PC-3 (cell line): Measurements from ENCODE around the gene LRWD1. TPM values are rescaled to one million over a fixed set of nuclear protein-coding genes. Genes with fewer than 3 reads are reported as not detected.
A peak's percentile ranks its signal among the peaks of the same experiment; 100 is the strongest.

Source experiments
- ATAC-seq: fragments of 200-7000 bp; cut with Tn5 transposase; 2 replicates; pipeline ENCODE4 v1.9.1; 2020; ENCODE audit warnings: mild to moderate bottlenecking, moderate library complexity
- BruUV-seq: library from RNA; stranded (reverse); fragments of 400-500 nt; replicated peaks from 2 replicates; lab custom pipeline; 2021; lab: Mats Ljungman, UMichigan
- CTCF ChIA-PET: fragments of 300-600 bp; sonication (Branson Sonifier 250); formaldehyde crosslinking; loops from one replicate; lab custom pipeline; 2022; ENCODE audit warnings: antibody characterized with exemption; lab: Charles Lee
- POLR2A ChIA-PET: fragments of 300-600 bp; sonication (Branson Sonifier 250); formaldehyde crosslinking; loops from one replicate; lab custom pipeline; 2022; ENCODE audit warnings: antibody characterized with exemption; ENCODE audit not compliant: unreplicated experiment; lab: Charles Lee
- DNase-seq: peaks from one replicate; pipeline ENCODE4 v3.0.0-alpha.2; 2015
- H2AFZ ChIP-seq: fragments of 300-600 bp; sonication (generic); 2 replicates; pipeline ENCODE4 v1.6.0; 2016; ENCODE audit warnings: antibody characterized with exemption, low read length
- H3F3A ChIP-seq: fragments of 300-600 bp; sonication (generic); one replicate; pipeline ENCODE4 v1.6.0; 2017; ENCODE audit warnings: antibody characterized with exemption, low read length, control low read depth, mild to moderate bottlenecking; ENCODE audit not compliant: unreplicated experiment
- H3K27ac ChIP-seq: fragments of 300-600 bp; sonication (generic); 2 replicates; pipeline ENCODE4 v1.5.1; 2016; ENCODE audit warnings: mild to moderate bottlenecking, low read length
- H3K27me3 ChIP-seq: fragments of 300-600 bp; sonication (generic); 2 replicates; pipeline ENCODE4 v1.6.1; 2016; ENCODE audit warnings: low read length, mixed read lengths
- H3K36me3 ChIP-seq: fragments of 300-600 bp; sonication (generic); 2 replicates; pipeline ENCODE4 v1.6.1; 2016; ENCODE audit warnings: low read depth, mixed run types, low read length, mixed read lengths
- H3K4me1 ChIP-seq: fragments of 300-600 bp; sonication (generic); 2 replicates; pipeline ENCODE4 v1.5.1; 2016; ENCODE audit warnings: low read length; ENCODE audit not compliant: insufficient read depth
- H3K4me2 ChIP-seq: fragments of 300-600 bp; sonication (generic); 2 replicates; pipeline ENCODE4 v1.6.0; 2016; ENCODE audit warnings: low read length
- H3K4me3 ChIP-seq: fragments of 300-600 bp; sonication (generic); 2 replicates; pipeline ENCODE4 v1.5.1; 2016; ENCODE audit warnings: mild to moderate bottlenecking, low read length, mixed read lengths
- H3K79me2 ChIP-seq: fragments of 300-600 bp; sonication (generic); 2 replicates; pipeline ENCODE4 v1.6.1; 2017; ENCODE audit warnings: low read length, mixed read lengths
- H3K9ac ChIP-seq: fragments of 300-600 bp; sonication (generic); 2 replicates; pipeline ENCODE4 v1.6.0; 2016; ENCODE audit warnings: mild to moderate bottlenecking, low read length
- H3K9me2 ChIP-seq: fragments of 300-600 bp; sonication (generic); replicated peaks from 2 replicates; pipeline ENCODE4 v1.6.1; 2016; ENCODE audit warnings: mixed run types, low read length, mixed read lengths
- H3K9me3 ChIP-seq: fragments of 300-600 bp; sonication (generic); 2 replicates; pipeline ENCODE4 v1.6.1; 2016; ENCODE audit warnings: low read length, mixed read lengths
- H4K20me1 ChIP-seq: fragments of 300-600 bp; sonication (generic); 2 replicates; pipeline ENCODE4 v1.6.1; 2016; ENCODE audit warnings: low read length, mixed read lengths
- EZH2 ChIP-seq: fragments of 300-600 bp; sonication (generic); IDR thresholded peaks from one replicate; pipeline ENCODE4 v1.6.1; 2017; ENCODE audit warnings: antibody characterized with exemption, mild to moderate bottlenecking, low read length; ENCODE audit not compliant: unreplicated experiment
- EZH2phosphoT487 ChIP-seq: fragments of 300-600 bp; sonication (generic); IDR thresholded peaks from 2 replicates; pipeline ENCODE4 v1.6.1; 2018; ENCODE audit warnings: mild to moderate bottlenecking, antibody characterized with exemption, low read length, borderline replicate concordance
- intact Hi-C: fragments of 100-400 bp; cut with micrococcal nuclease; formaldehyde crosslinking; loops from 2 replicates; pipeline ENCODE4 v1.9.0; 2023
- total RNA-seq: library from RNA; depleted of rRNA; stranded (reverse); fragments of >200 nt; gene quantifications from 2 replicates; pipeline ENCODE4 v1.2.3, GENCODE V29; 2014
- TF ChIP-seq, protein P1 (sequence below): fragments of 300-600 bp; sonication (generic); conservative IDR thresholded peaks from 2 replicates; pipeline ENCODE4 v1.5.1; 2017; ENCODE audit warnings: antibody characterized with exemption, low read depth, mild to moderate bottlenecking, low read length

Gene LRWD1
- total RNA-seq, 1 experiment from 2014 or later = 41.8 TPM

DNA sequence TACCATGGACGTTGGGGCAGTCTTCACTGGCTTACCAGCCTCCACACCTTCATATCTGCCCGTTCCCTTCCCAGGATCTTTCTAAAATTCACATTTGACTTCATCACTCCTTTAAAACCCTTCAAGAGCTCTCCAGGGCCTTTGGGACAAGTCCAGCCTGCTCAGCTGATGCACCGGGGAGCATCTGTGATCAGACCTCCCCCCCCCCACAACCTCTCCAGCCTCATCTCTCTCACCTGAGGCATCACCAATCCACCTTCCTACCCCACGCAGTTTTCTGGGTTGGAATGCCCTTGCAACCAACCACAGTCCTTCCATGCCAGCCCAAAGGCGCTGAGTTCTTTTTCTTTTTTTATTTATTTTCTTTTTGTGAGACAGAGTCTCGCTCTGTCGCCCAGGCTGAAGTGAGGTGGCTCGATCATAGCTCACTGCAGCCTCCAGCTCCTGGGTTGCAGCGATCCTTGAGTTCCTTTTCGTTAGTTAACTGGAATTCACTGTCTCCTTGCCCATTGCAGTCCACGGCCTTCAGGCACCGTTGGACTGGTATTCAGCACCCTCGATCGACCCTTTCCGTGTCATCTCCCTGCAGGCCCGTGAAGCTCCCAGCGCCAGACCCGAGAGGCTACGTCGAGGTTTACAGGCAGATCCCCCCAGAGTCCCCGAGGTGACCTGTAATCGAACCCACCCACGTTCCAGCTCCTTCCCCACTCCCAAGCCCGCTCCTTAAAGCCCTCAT is 775 bp upstream of the LRWD1 start:
- DNase-seq (no peak), ATAC-seq (peak; percentile 23)
- CTCF ChIA-PET = interaction anchor here (0.6 kb wide), 1 partner anchor 1968 kb away, joined by 6 read pairs; no protein-coding TSS in a partner anchor
- H3K79me2 ChIP-seq = peaks cover 24% of the 10 kb centered on the region
- H3K4me2 ChIP-seq = peak overlapping the region; percentile 91
- POLR2A ChIA-PET = no interaction called here
- H3K27ac ChIP-seq = no peak overlapping the region
- H3K27me3 ChIP-seq = no peaks in the 10 kb centered on the region
- no peaks in the 10 kb centered on the region for H3K9me2 ChIP-seq
- peaks cover 10% of the 10 kb centered on the region; the same call in 1 of the 2 replicates for H3K4me1 ChIP-seq
- H3K9me3 ChIP-seq = no peaks in the 10 kb centered on the region
- peak overlapping the region; percentile 96 for H2AFZ ChIP-seq
- H4K20me1 ChIP-seq = no peaks in the 10 kb centered on the region
- no peak for TF ChIP-seq EZH2phosphoT487
- no peak for TF ChIP-seq EZH2
- TF ChIP-seq, protein P1, sequence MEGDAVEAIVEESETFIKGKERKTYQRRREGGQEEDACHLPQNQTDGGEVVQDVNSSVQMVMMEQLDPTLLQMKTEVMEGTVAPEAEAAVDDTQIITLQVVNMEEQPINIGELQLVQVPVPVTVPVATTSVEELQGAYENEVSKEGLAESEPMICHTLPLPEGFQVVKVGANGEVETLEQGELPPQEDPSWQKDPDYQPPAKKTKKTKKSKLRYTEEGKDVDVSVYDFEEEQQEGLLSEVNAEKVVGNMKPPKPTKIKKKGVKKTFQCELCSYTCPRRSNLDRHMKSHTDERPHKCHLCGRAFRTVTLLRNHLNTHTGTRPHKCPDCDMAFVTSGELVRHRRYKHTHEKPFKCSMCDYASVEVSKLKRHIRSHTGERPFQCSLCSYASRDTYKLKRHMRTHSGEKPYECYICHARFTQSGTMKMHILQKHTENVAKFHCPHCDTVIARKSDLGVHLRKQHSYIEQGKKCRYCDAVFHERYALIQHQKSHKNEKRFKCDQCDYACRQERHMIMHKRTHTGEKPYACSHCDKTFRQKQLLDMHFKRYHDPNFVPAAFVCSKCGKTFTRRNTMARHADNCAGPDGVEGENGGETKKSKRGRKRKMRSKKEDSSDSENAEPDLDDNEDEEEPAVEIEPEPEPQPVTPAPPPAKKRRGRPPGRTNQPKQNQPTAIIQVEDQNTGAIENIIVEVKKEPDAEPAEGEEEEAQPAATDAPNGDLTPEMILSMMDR = no peak
- H3K36me3 ChIP-seq = no peaks in the 10 kb centered on the region
- intact Hi-C loops = loop anchor here (2.0 kb wide), 1 partner anchor 59 kb away; no protein-coding TSS in a partner anchor
- peak overlapping the region; percentile 82 for H3K9ac ChIP-seq
- H3F3A ChIP-seq = no peaks in the 10 kb centered on the region
- H3K4me3 ChIP-seq = peak overlapping the region; percentile 90
- BruUV-seq = TSS peak; percentile 52

- BruUV-seq = no TSS peak
- H3K79me2 ChIP-seq = peaks cover 24% of the 10 kb centered on the region
- H3F3A ChIP-seq = no peaks in the 10 kb centered on the region
- POLR2A ChIA-PET = no interaction called here
- CTCF ChIA-PET = no interaction called here
- TF ChIP-seq, protein P1 = no peak
- TF ChIP-seq EZH2 (no peak), EZH2phosphoT487 (no peak)
- no peaks in the 10 kb centered on the region for H3K9me3 ChIP-seq
- peak overlapping the region; percentile 91 for H3K4me2 ChIP-seq
- ATAC-seq (no peak), DNase-seq (no peak)
- H2AFZ ChIP-seq = no peak overlapping the region
- H3K36me3 ChIP-seq = no peaks in the 10 kb centered on the region; the same call in 1 of the 2 replicates
- H3K27ac ChIP-seq = no peak overlapping the region
- H3K27me3 ChIP-seq = no peaks in the 10 kb centered on the region
- intact Hi-C loops = no loop called here
- H3K4me3 ChIP-seq = peak overlapping the region; percentile 90
- no peaks in the 10 kb centered on the region for H4K20me1 ChIP-seq
- no peaks in the 10 kb centered on the region for H3K9me2 ChIP-seq
- H3K4me1 ChIP-seq = peaks cover 10% of the 10 kb centered on the region; the same call in 1 of the 2 replicates
- no peak overlapping the region; the same call in 1 of the 2 replicates for H3K9ac ChIP-seq
These were observed 1.3 kb downstream of the LRWD1 start for GRCh38 chr7:102466097-102466496.
